Sciatic nerve (tissue), 2 donors: Measurements from ENCODE around the gene CCNK. TPM values are rescaled to one million over a fixed set of nuclear protein-coding genes. Genes with fewer than 3 reads are reported as not detected.

Experiments
- ATAC-seq: fragments of 200-7000 bp; cut with Tn5 transposase; one replicate; pipeline ENCODE4 v1.9.1; 2020; ENCODE audit warnings: mild to moderate bottlenecking, moderate library complexity
- DNase-seq: peaks from one replicate; pipeline ENCODE4 v3.0.0-alpha.2; 2020; ENCODE audit warnings: low spot score
- intact Hi-C: fragments of 100-400 bp; cut with DNase I; formaldehyde crosslinking; loops from one replicate; pipeline ENCODE4 v1.14.2; 2022
- total RNA-seq: library from RNA; stranded (reverse); fragmentation: NEBNext Ultra II Directional; extraction: Animal tissue kit (Norgen Biotek cat#: 25700); gene quantifications from one replicate; pipeline ENCODE4 v1.2.1, GENCODE V29; 2021
- donor health status: DM: no; HTN: no; CAD: no.
- donor health status: DM: no; HTN: no; CAD: no.

Gene CCNK
- total RNA-seq, 1 donor from 2014 or later = 43.2 TPM

- ATAC-seq (no peak), DNase-seq (no peak)
- intact Hi-C loops = no loop called here
Observed at GRCh38 chr14:99527026-99527425, 45.8 kb downstream of the CCNK start.

GRCh38 chr14:99527427-99528076 is 46.3 kb downstream of the CCNK start:
- DNase-seq = no peak
- ATAC-seq = no peak
- intact Hi-C loops = no loop called here

GRCh38 chr14:99529899-99530298 is 48.7 kb downstream of the CCNK start:
- intact Hi-C loops = no loop called here
- ATAC-seq = no peak

GRCh38 chr14:99530407-99531155 is 49.4 kb downstream of the CCNK start:
- no peak for ATAC-seq
- DNase-seq = no peak
- intact Hi-C loops = no loop called here

More at GRCh38 chr14:99529899-99530298, 48.7 kb downstream of the CCNK start:
- no peak for DNase-seq

- no peak for ATAC-seq
- intact Hi-C loops = no loop called here
- DNase-seq = no peak
Observed at GRCh38 chr14:99531251-99532096, 50.3 kb downstream of the CCNK start.

- no peak for DNase-seq
- no peak for ATAC-seq
- intact Hi-C loops = no loop called here
Observed at GRCh38 chr14:99532310-99532709, 51.1 kb downstream of the CCNK start.

- DNase-seq (no peak), ATAC-seq (no peak)
- intact Hi-C loops = no loop called here
Observed at GRCh38 chr14:99534333-99534732, 53.1 kb downstream of the CCNK start.

GRCh38 chr14:99534863-99535262 is 53.7 kb downstream of the CCNK start:
- no peak for ATAC-seq
- DNase-seq = no peak

GRCh38 chr14:99535448-99535847 is 54.2 kb downstream of the CCNK start:
- intact Hi-C loops = no loop called here
- ATAC-seq = no peak

More at GRCh38 chr14:99534863-99535262, 53.7 kb downstream of the CCNK start:
- intact Hi-C loops = no loop called here

GRCh38 chr14:99535908-99536778 is 54.9 kb downstream of the CCNK start:
- DNase-seq (no peak), ATAC-seq (no peak)
- intact Hi-C loops = no loop called here

More at GRCh38 chr14:99535448-99535847, 54.2 kb downstream of the CCNK start:
- DNase-seq = no peak

- DNase-seq = no peak
- intact Hi-C loops = no loop called here
- ATAC-seq = peak; percentile 36
Observed at GRCh38 chr14:99537399-99537798, 56.2 kb downstream of the CCNK start.

GRCh38 chr14:99538275-99538674 is 57.1 kb downstream of the CCNK start:
- intact Hi-C loops = no loop called here

GRCh38 chr14:99538733-99539132 is 57.5 kb downstream of the CCNK start:
- intact Hi-C loops = no loop called here
- DNase-seq = no peak
- no peak for ATAC-seq

More at GRCh38 chr14:99538275-99538674, 57.1 kb downstream of the CCNK start:
- no peak for DNase-seq
- no peak for ATAC-seq

- ATAC-seq (no peak), DNase-seq (no peak)
- intact Hi-C loops = no loop called here
Observed at GRCh38 chr14:99539491-99539890, 58.3 kb downstream of the CCNK start.

- no peak for ATAC-seq
- DNase-seq = no peak
- intact Hi-C loops = no loop called here
Observed at GRCh38 chr14:99540196-99541032, 59.2 kb downstream of the CCNK start.

- no peak for ATAC-seq
- intact Hi-C loops = no loop called here
Observed at GRCh38 chr14:99541211-99541610, 60.0 kb downstream of the CCNK start.

GRCh38 chr14:99541677-99542470 is 60.7 kb downstream of the CCNK start:
- DNase-seq (no peak), ATAC-seq (no peak)
- intact Hi-C loops = no loop called here

More at GRCh38 chr14:99541211-99541610, 60.0 kb downstream of the CCNK start:
- DNase-seq = no peak
